Endothelial cell of umbilical vein (primary cell): ENCODE results near the gene IL21.

Experiments used
- EZH2 ChIP-seq: IDR thresholded peaks from 2 replicates; pipeline ENCODE4 v1.6.1; 2012; ENCODE audit warnings: borderline replicate concordance, low read depth, mild to moderate bottlenecking, moderate library complexity, low read length, inconsistent platforms; ENCODE audit not compliant: severe bottlenecking
- FOS ChIP-seq: IDR thresholded peaks from 2 replicates; pipeline ENCODE4 v1.6.1; 2011; ENCODE audit warnings: mild to moderate bottlenecking, low read length, moderate library complexity, borderline replicate concordance; ENCODE audit not compliant: insufficient read depth
- GATA2 ChIP-seq: IDR thresholded peaks from 2 replicates; pipeline ENCODE4 v1.7.0; 2011; ENCODE audit warnings: low read depth, mild to moderate bottlenecking, moderate library complexity, mixed read lengths, low read length; ENCODE audit not compliant: insufficient read length, insufficient read depth
- JUN ChIP-seq: IDR thresholded peaks from 2 replicates; pipeline ENCODE4 v1.6.1; 2011; ENCODE audit warnings: borderline replicate concordance, low read depth; ENCODE audit not compliant: insufficient read length, insufficient read depth
- MYC ChIP-seq: IDR thresholded peaks from one replicate; pipeline ENCODE4 v1.6.1; 2011; ENCODE audit warnings: mild to moderate bottlenecking, low read depth, low read length
- POLR2A ChIP-seq: IDR thresholded peaks from 2 replicates; pipeline ENCODE4 v1.6.1; 2012; ENCODE audit warnings: low read depth, mild to moderate bottlenecking, control low read depth, low read length
- POLR2AphosphoS5 ChIP-seq: IDR thresholded peaks from 2 replicates; pipeline ENCODE4 v1.6.1; 2012; ENCODE audit warnings: low read depth, mild to moderate bottlenecking, control low read depth, low read length, moderate library complexity; ENCODE audit not compliant: insufficient read depth
- TF ChIP-seq, protein P1 (sequence below), 2 donors: IDR thresholded peaks; 1 replicate in 1 of 2; 2 replicates in 1 of 2; pipeline ENCODE4 v1.5.1; 2011; ENCODE audit warnings: low read length in 2 of 2, mild to moderate bottlenecking in 2 of 2, moderate library complexity in 2 of 2, control low read depth in 1 of 2, inconsistent platforms in 1 of 2, low read depth in 1 of 2; ENCODE audit not compliant: insufficient read depth in 1 of 2; ENCODE audit errors: extremely low read depth in 1 of 2
- TF ChIP-seq, protein P2 (sequence below): IDR thresholded peaks from 2 replicates; pipeline ENCODE4 v1.6.1; 2011; ENCODE audit not compliant: insufficient read depth, insufficient read length

DNA sequence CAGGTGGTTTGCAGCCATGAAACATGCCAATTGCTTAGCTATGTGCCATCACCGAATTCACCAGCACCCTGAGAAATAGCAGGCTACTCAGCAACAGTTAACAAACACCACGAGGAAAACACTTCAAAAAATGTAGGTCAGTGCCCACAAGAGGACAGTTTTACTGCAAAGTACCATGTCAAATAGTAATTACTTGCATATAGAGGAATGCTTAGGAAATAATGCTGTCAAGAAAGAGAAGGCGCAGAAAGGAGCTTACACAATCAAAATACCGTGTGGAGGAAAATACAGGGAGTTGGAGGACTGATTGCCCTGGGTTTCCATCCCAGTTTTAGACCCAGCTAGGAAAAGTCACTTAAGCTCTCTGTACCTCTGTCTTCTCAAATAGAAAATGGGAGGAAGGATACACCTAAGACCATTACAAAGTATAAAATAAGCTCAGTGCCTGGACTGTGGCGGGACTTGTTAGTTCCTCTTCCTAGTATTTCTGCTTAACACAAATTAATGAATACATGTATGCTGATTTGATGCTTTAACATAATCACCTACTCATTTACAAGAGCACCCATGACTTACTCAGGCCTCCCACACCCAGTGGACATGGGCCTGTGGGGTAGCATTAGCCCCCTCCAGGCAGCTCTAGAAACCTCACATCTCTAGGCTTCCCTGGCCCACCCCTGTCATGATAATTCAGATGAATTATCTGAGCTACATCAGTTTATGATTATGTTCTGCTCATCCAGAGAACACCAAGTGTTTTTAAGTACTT, 44.5 kb upstream of the IL21 start:
- TF ChIP-seq, protein P1, sequence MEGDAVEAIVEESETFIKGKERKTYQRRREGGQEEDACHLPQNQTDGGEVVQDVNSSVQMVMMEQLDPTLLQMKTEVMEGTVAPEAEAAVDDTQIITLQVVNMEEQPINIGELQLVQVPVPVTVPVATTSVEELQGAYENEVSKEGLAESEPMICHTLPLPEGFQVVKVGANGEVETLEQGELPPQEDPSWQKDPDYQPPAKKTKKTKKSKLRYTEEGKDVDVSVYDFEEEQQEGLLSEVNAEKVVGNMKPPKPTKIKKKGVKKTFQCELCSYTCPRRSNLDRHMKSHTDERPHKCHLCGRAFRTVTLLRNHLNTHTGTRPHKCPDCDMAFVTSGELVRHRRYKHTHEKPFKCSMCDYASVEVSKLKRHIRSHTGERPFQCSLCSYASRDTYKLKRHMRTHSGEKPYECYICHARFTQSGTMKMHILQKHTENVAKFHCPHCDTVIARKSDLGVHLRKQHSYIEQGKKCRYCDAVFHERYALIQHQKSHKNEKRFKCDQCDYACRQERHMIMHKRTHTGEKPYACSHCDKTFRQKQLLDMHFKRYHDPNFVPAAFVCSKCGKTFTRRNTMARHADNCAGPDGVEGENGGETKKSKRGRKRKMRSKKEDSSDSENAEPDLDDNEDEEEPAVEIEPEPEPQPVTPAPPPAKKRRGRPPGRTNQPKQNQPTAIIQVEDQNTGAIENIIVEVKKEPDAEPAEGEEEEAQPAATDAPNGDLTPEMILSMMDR (IDR thresholded peaks at IDR 0.05; ENCODE audit: extremely low read depth in 1 of 2, insufficient read depth in 1 of 2, low read depth in 1 of 2, low read length in 2 of 2), result no peak
- TF ChIP-seq GATA2 (no peak), POLR2A (no peak), EZH2 (no peak), POLR2AphosphoS5 (no peak), JUN (no peak), FOS (no peak), MYC (no peak)
- TF ChIP-seq, protein P2, sequence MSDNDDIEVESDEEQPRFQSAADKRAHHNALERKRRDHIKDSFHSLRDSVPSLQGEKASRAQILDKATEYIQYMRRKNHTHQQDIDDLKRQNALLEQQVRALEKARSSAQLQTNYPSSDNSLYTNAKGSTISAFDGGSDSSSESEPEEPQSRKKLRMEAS, result no peak
